Prostate gland (tissue), 2 donors: ENCODE data around the gene ARL10. TPM values are rescaled to one million over a fixed set of nuclear protein-coding genes. Genes with fewer than 3 reads are reported as not detected.

ENCODE experiments used
- DNase-seq: peaks from one replicate; pipeline ENCODE4 v3.0.0-alpha.2; 2019; ENCODE audit warnings: low spot score
- H3K27ac ChIP-seq, 2 donors: fragments of 200-600 bp; sonication (generic); 2 replicates each; pipeline ENCODE4 v1.5.1; 2017 to 2019
- H3K27me3 ChIP-seq: fragments of 200-600 bp; sonication (generic); replicated peaks from 2 replicates; pipeline ENCODE4 v1.5.1; 2019; ENCODE audit not compliant: insufficient read depth
- H3K36me3 ChIP-seq, 2 donors: fragments of 200-600 bp; sonication (generic); 1 replicate in 1 of 2; 2 replicates in 1 of 2; pipeline versions ENCODE4 v1.5.1 to v1.8.1; 2017 to 2019
- H3K4me1 ChIP-seq: fragments of 200-600 bp; sonication (generic); replicated peaks from 2 replicates; pipeline ENCODE4 v1.5.1; 2019
- H3K4me3 ChIP-seq, 2 donors: fragments of 200-600 bp; sonication (generic); 2 replicates each; pipeline ENCODE4 v1.5.1; 2017 to 2019
- H3K9me3 ChIP-seq: fragments of 200-600 bp; sonication (generic); 2 replicates; pipeline ENCODE4 v1.5.1; 2017
- CTCF ChIP-seq, 4 experiments: fragments of 200-600 bp in 2 of 4; fragments of 450-650 bp in 2 of 4; sonication (generic) in 2 of 4; IDR thresholded peaks; 1 replicate in 3 of 4; 2 replicates in 1 of 4; pipeline ENCODE4 v1.5.1; 2016 to 2019; ENCODE audit warnings: antibody characterized with exemption in 4 of 4, mild to moderate bottlenecking in 2 of 4, moderate library complexity in 2 of 4
- POLR2A ChIP-seq: fragments of 450-650 bp; IDR thresholded peaks from one replicate; pipeline ENCODE4 v1.6.1; 2016; ENCODE audit warnings: antibody characterized with exemption, mild to moderate bottlenecking
- POLR2AphosphoS5 ChIP-seq: sonication (generic); formaldehyde crosslinking; IDR thresholded peaks from one replicate; pipeline ENCODE4 v1.6.1; 2017; ENCODE audit warnings: antibody characterized with exemption
- WGBS: methylation state at CpG from one replicate; pipeline ENCODE4 v1.1.5; 2018; 5-methylcytosine and 5-hydroxymethylcytosine counted together
- intact Hi-C: fragments of 100-400 bp; cut with DNase I; formaldehyde crosslinking; loops from one replicate; pipeline ENCODE4 v1.14.2; 2022
- total RNA-seq, 2 donors: library from RNA; depleted of rRNA; stranded (reverse); fragments of >200 nt; gene quantifications; one replicate each; pipeline ENCODE4 v1.1.0, GENCODE V29; 2016

ARL10 gene
- total RNA-seq, 2 donors from 2014 or later, result 2.4 to 8.2 TPM

- intact Hi-C loops, result no loop called here
- Histone ChIP-seq H3K4me1 (no peaks in the 10 kb centered on the region), H3K4me3 (no peak overlapping the region), H3K27ac (no peak overlapping the region), H3K36me3 (peaks cover 0 to 4% of the 10 kb centered on the region in 2 donors), H3K27me3 (no peaks in the 10 kb centered on the region), H3K9me3 (no peaks in the 10 kb centered on the region)
- no peak for DNase-seq
- TF ChIP-seq POLR2AphosphoS5 (no peak), CTCF (IDR thresholded peaks at IDR 0.05) (no peak), POLR2A (no peak)
- 90% methylated on average over 12 of the region's 12 CpGs for WGBS
Measured at GRCh38 chr5:176384991-176385390, 19.7 kb downstream of the ARL10 start.

DNA sequence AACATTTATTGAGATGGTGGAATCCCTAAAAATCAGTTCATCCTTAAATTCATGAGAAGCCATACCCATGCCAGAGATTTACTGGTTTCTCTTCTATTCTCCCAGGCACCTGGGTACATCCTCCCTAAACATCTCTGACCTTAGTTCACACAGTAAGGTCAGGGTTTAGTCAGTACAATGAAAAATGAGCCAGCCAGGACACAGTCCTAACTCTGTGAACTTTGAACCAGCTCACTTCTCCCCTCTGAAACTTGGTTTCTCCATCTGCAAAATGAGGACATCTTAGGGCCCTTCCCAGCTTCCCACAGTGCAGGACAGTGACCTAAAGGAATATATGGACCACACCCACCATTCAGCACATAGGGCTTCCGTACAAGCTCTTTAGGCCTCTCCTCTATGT is 21.2 kb downstream of the ARL10 start:
- intact Hi-C loops, result no loop called here
- H3K4me1 ChIP-seq, result no peaks in the 10 kb centered on the region
- DNase-seq, result no peak
- no peaks in the 10 kb centered on the region for H3K9me3 ChIP-seq
- no peak overlapping the region for H3K4me3 ChIP-seq
- peaks cover 0 to 4% of the 10 kb centered on the region in 2 donors for H3K36me3 ChIP-seq
- no peaks in the 10 kb centered on the region for H3K27me3 ChIP-seq
- TF ChIP-seq POLR2AphosphoS5 (no peak), CTCF (IDR thresholded peaks at IDR 0.05) (no peak)
- 100% methylated on average over 1 of the region's 1 CpG for WGBS
- no peak overlapping the region for H3K27ac ChIP-seq

DNA sequence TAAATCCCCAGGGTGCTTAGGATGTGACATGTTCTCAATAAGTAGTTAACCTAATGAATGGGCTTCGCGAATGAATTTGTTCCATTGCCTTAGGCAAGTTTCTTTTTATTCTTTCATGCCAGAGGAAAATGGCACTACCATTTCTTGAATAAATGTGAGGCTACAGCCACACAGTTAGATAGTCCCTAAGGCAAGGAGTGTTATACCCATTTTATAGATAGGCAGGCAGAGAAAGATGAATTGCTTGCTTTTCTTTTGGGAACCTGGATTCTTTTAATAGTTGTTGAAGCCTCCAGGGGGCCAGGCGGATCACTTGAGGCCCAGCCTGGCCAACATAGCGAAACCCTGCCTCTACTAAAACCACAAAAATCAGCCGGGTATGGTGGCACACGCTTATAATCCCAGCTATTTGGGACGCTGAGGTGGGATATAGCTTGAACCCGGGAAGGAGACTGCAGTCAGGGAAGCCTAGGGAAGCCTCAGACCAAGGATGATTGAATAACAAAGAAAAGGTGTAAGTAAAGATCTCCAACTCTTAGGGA is 22.2 kb downstream of the ARL10 start:
- Histone ChIP-seq H3K36me3 (peaks cover 0 to 4% of the 10 kb centered on the region in 2 donors), H3K9me3 (no peaks in the 10 kb centered on the region), H3K4me1 (no peaks in the 10 kb centered on the region), H3K4me3 (peak overlapping the region; percentile 60 to 72), H3K27me3 (no peaks in the 10 kb centered on the region), H3K27ac (no peak overlapping the region)
- 39% methylated on average over 8 of the region's 8 CpGs for WGBS
- TF ChIP-seq CTCF (IDR thresholded peaks at IDR 0.05) (no peak), POLR2A (no peak), POLR2AphosphoS5 (no peak)
- DNase-seq, result no peak
- intact Hi-C loops, result no loop called here

- H3K27ac ChIP-seq, result peak overlapping the region; percentile 94 to 95
- H3K9me3 ChIP-seq, result no peaks in the 10 kb centered on the region
- no peaks in the 10 kb centered on the region for H3K4me1 ChIP-seq
- intact Hi-C loops, result no loop called here
- DNase-seq, result no peak
- peak overlapping the region; percentile 60 to 72 for H3K4me3 ChIP-seq
- TF ChIP-seq POLR2A, result no peak
- no peak for TF ChIP-seq POLR2AphosphoS5
- TF ChIP-seq CTCF (IDR thresholded peaks at IDR 0.05), result no peak
- under 1% methylated on average over 21 of the region's 29 CpGs for WGBS
- no peaks in the 10 kb centered on the region for H3K27me3 ChIP-seq
- H3K36me3 ChIP-seq, result peaks cover 0 to 4% of the 10 kb centered on the region in 2 donors
Measured at GRCh38 chr5:176388003-176388443, 22.7 kb downstream of the ARL10 start.

- Histone ChIP-seq H3K36me3 (peaks cover 0 to under 1% of the 10 kb centered on the region in 2 donors), H3K27me3 (no peaks in the 10 kb centered on the region), H3K4me3 (peak within 1 kb of the TSS; percentile 60 to 72), H3K27ac (peak within 1 kb of the TSS; percentile 94 to 95), H3K9me3 (no peaks in the 10 kb centered on the region), H3K4me1 (no peaks in the 10 kb centered on the region)
- under 1% methylated on average over 47 of the region's 47 CpGs for WGBS
- intact Hi-C loops, result no loop called here
- TF ChIP-seq POLR2AphosphoS5 (peak; percentile 96), CTCF (IDR thresholded peaks at IDR 0.05) (peak in 3 of 4 experiments; percentile 9 to 50 (median 23)), POLR2A (no peak)
- peak; percentile 98 for DNase-seq
Measured at GRCh38 chr5:176388444-176389134, 23.3 kb downstream of the ARL10 start, which contains the start of the genes HIGD2A and NOP16. Gene HIGD2A, plus strand, starts transcription at chr5:176388751. Its CDS starts 69 bp downstream, at chr5:176388820. Gene NOP16, minus strand, starts transcription at chr5:176388598. Its CDS starts 59 bp downstream, at chr5:176388539.
